Smooth muscle cell (in vitro differentiated cells): ENCODE results near the gene TTLL11. TPM values are rescaled to one million over a fixed set of nuclear protein-coding genes. Genes with fewer than 3 reads are reported as not detected.

ENCODE experiments used
- DNase-seq: peaks from one replicate; lab custom pipeline; 2025; ENCODE audit not compliant: unreplicated experiment; lab: John Stamatoyannopoulos, UW
- H2AFZ ChIP-seq: fragments of 200-600 bp; sonication (generic); 2 replicates; pipeline ENCODE4 v1.6.0; 2016; ENCODE audit warnings: antibody characterized with exemption, low read depth, mild to moderate bottlenecking
- H3F3A ChIP-seq: fragments of 200-600 bp; sonication (generic); 2 replicates; pipeline ENCODE4 v1.6.0; 2017; ENCODE audit warnings: antibody characterized with exemption, low read depth
- H3K27ac ChIP-seq: fragments of 200-600 bp; sonication (generic); 2 replicates; pipeline ENCODE4 v1.5.1; 2016; ENCODE audit warnings: low read depth, mild to moderate bottlenecking
- H3K27me3 ChIP-seq: fragments of 200-600 bp; sonication (generic); 2 replicates; pipeline ENCODE4 v1.6.1; 2016; ENCODE audit warnings: low read depth, mild to moderate bottlenecking
- H3K36me3 ChIP-seq: fragments of 200-600 bp; sonication (generic); 2 replicates; pipeline ENCODE4 v1.5.1; 2016; ENCODE audit warnings: low read depth
- H3K4me1 ChIP-seq: fragments of 200-600 bp; sonication (generic); 2 replicates; pipeline ENCODE4 v1.5.1; 2016; ENCODE audit warnings: low read depth
- H3K4me2 ChIP-seq: fragments of 200-600 bp; sonication (generic); 2 replicates; pipeline ENCODE4 v1.6.0; 2016; ENCODE audit warnings: mild to moderate bottlenecking
- H3K4me3 ChIP-seq: fragments of 200-600 bp; sonication (generic); 2 replicates; pipeline ENCODE4 v1.5.1; 2016; ENCODE audit warnings: mild to moderate bottlenecking
- H3K79me2 ChIP-seq: fragments of 200-600 bp; sonication (generic); 2 replicates; pipeline ENCODE4 v1.6.0; 2016; ENCODE audit warnings: low read depth, mild to moderate bottlenecking
- H3K9ac ChIP-seq: fragments of 200-600 bp; sonication (generic); 2 replicates; pipeline ENCODE4 v1.6.0; 2016; ENCODE audit warnings: low read depth
- H3K9me3 ChIP-seq: fragments of 200-600 bp; sonication (generic); replicated peaks from 2 replicates; pipeline ENCODE4 v1.5.1; 2016; ENCODE audit warnings: low read depth
- H4K20me1 ChIP-seq: fragments of 200-600 bp; sonication (generic); 2 replicates; pipeline ENCODE4 v1.6.0; 2016; ENCODE audit warnings: low read depth
- CTCF ChIP-seq: fragments of 200-600 bp; sonication (generic); IDR thresholded peaks from 2 replicates; pipeline ENCODE4 v1.5.1; 2017; ENCODE audit warnings: borderline replicate concordance, mild to moderate bottlenecking, antibody characterized with exemption; ENCODE audit not compliant: insufficient read depth, poor library complexity, severe bottlenecking
- WGBS: methylation state at CpG from one replicate; pipeline ENCODE4 v1.1.7; 2016; ENCODE audit warnings: low lambda C conversion rate; 5-methylcytosine and 5-hydroxymethylcytosine counted together
- polyA plus RNA-seq: library from polyadenylated mRNA; unstranded; fragments of >200 nt; fragmentation: Nextera tagmentation; extraction: Ambion mirVana; gene quantifications from 2 replicates; pipeline ENCODE4 v1.2.1, GENCODE V29; 2016
- total RNA-seq: library from RNA; depleted of rRNA; stranded (reverse); fragments of >200 nt; gene quantifications from 2 replicates; pipeline ENCODE4 v1.2.3, GENCODE V29; 2014

The TTLL11 gene
- total and polyA plus RNA-seq, 2 experiments from 2014 or later, result 2.6 to 3.7 TPM

- Histone ChIP-seq H3K9ac (no peak overlapping the region), H3K9me3 (no peaks in the 10 kb centered on the region), H3K36me3 (no peaks in the 10 kb centered on the region), H3K4me3 (no peak overlapping the region), H3F3A (peaks cover 17% of the 10 kb centered on the region), H4K20me1 (no peaks in the 10 kb centered on the region), H3K27ac (peak overlapping the region; percentile 84), H2AFZ (no peak overlapping the region), H3K4me1 (peaks cover 21% of the 10 kb centered on the region), H3K79me2 (no peaks in the 10 kb centered on the region), H3K27me3 (no peaks in the 10 kb centered on the region), H3K4me2 (peak overlapping the region; percentile 36)
- 5% methylated on average over 4 of the region's 4 CpGs for WGBS
- no peak for DNase-seq
- no peak for TF ChIP-seq CTCF
These were observed 204.7 kb downstream of the TTLL11 start for GRCh38 chr9:121888438-121888775.

- no peak overlapping the region for H2AFZ ChIP-seq
- peak overlapping the region; percentile 36 for H3K4me2 ChIP-seq
These were observed 205.3 kb downstream of the TTLL11 start for GRCh38 chr9:121887553-121888437.

GRCh38 chr9:121886759-121887485 is 206.2 kb downstream of the TTLL11 start:
- no peak for DNase-seq
- Histone ChIP-seq H3K4me3 (no peak overlapping the region), H3K27me3 (no peaks in the 10 kb centered on the region), H3K27ac (peak overlapping the region; percentile 84), H3K9ac (no peak overlapping the region), H3F3A (peaks cover 17% of the 10 kb centered on the region), H3K9me3 (no peaks in the 10 kb centered on the region), H3K36me3 (no peaks in the 10 kb centered on the region), H3K4me2 (no peak overlapping the region), H2AFZ (no peak overlapping the region), H3K79me2 (no peaks in the 10 kb centered on the region), H3K4me1 (peaks cover 22% of the 10 kb centered on the region), H4K20me1 (no peaks in the 10 kb centered on the region)
- 77% methylated on average over 11 of the region's 11 CpGs for WGBS
- no peak for TF ChIP-seq CTCF

More at GRCh38 chr9:121887553-121888437, 205.3 kb downstream of the TTLL11 start:
- H3K36me3 ChIP-seq, result no peaks in the 10 kb centered on the region
- DNase-seq, result no peak
- no peaks in the 10 kb centered on the region for H4K20me1 ChIP-seq
- H3F3A ChIP-seq, result peaks cover 17% of the 10 kb centered on the region
- H3K9me3 ChIP-seq, result no peaks in the 10 kb centered on the region
- H3K4me3 ChIP-seq, result no peak overlapping the region
- peaks cover 22% of the 10 kb centered on the region for H3K4me1 ChIP-seq
- H3K27ac ChIP-seq, result peak overlapping the region; percentile 84
- H3K27me3 ChIP-seq, result no peaks in the 10 kb centered on the region
- no peaks in the 10 kb centered on the region for H3K79me2 ChIP-seq
- H3K9ac ChIP-seq, result peak overlapping the region; percentile 43
- WGBS, result 63% methylated on average over 13 of the region's 13 CpGs
- TF ChIP-seq CTCF, result no peak
